GM18502 (cell line): ENCODE measurements around the gene SYPL2.

Experiments used
- ATAC-seq: cut with Tn5 transposase; IDR thresholded peaks from one replicate; pipeline ENCODE4 v1.9.1; 2021; ENCODE audit warnings: mild to moderate bottlenecking; ENCODE audit not compliant: unreplicated experiment, poor library complexity

SYPL2 gene

GRCh38 chr1:109509176-109510134 lies 43.1 kb downstream of the SYPL2 start, which contains the start of gene AMIGO1:
TSS of gene AMIGO1 (minus strand) at chr1:109509727. CDS start at chr1:109508912, 815 bp downstream.
- ATAC-seq: peak; percentile 74

- ATAC-seq: no peak
These were observed 46.9 kb downstream of the SYPL2 start for GRCh38 chr1:109513110-109513710.

- no peak for ATAC-seq
These were observed 48.5 kb downstream of the SYPL2 start for GRCh38 chr1:109514846-109515245.

GRCh38 chr1:109516872-109517271 lies 50.5 kb downstream of the SYPL2 start:
- no peak for ATAC-seq

GRCh38 chr1:109517337-109517736 lies 51.0 kb downstream of the SYPL2 start:
- ATAC-seq: no peak

GRCh38 chr1:109521002-109521951 lies 54.9 kb downstream of the SYPL2 start:
- no peak for ATAC-seq

- ATAC-seq: no peak
These were observed 55.7 kb downstream of the SYPL2 start for GRCh38 chr1:109522026-109522425.

- no peak for ATAC-seq
These were observed 57.4 kb downstream of the SYPL2 start for GRCh38 chr1:109523706-109524105.

- ATAC-seq: peak; percentile 76
These were observed 60.9 kb downstream of the SYPL2 start for GRCh38 chr1:109527098-109527811.

GRCh38 chr1:109527846-109528695 lies 61.7 kb downstream of the SYPL2 start:
- ATAC-seq: no peak

- no peak for ATAC-seq
These were observed 62.4 kb downstream of the SYPL2 start for GRCh38 chr1:109528712-109529111.

GRCh38 chr1:109529881-109530456 lies 63.6 kb downstream of the SYPL2 start:
- no peak for ATAC-seq

GRCh38 chr1:109530457-109531087 lies 64.2 kb downstream of the SYPL2 start:
- ATAC-seq: no peak

- ATAC-seq: no peak
These were observed 65.0 kb downstream of the SYPL2 start for GRCh38 chr1:109531380-109531779.
